ENCODE measurements around the gene CPEB2. TPM values are rescaled to one million over a fixed set of nuclear protein-coding genes. Genes with fewer than 3 reads are reported as not detected.

The CPEB2 gene
- total and polyA plus RNA-seq, 2 donors = 4.0 to 12.0 TPM

GRCh38 chr4:15088394-15089035, 86.2 kb downstream of the CPEB2 start:
- no peak overlapping the region for H3K4me3 ChIP-seq (ENCODE audit: low read length in 2 of 2)
- WGBS = 95% methylated on average over 4 of the region's 4 CpGs
- H3K27me3 ChIP-seq (ENCODE audit: control insufficient read depth in 2 of 2, insufficient read depth in 1 of 2, low read length in 1 of 2) = no peaks in the 10 kb centered on the region
- no peaks in the 10 kb centered on the region for H3K36me3 ChIP-seq (ENCODE audit: control insufficient read depth in 2 of 2, insufficient read depth in 2 of 2, low read length in 1 of 2)
- H3K27ac ChIP-seq (ENCODE audit: low read depth in 1 of 2, low read length in 1 of 2) = no peak overlapping the region
- H3K4me1 ChIP-seq (ENCODE audit: control insufficient read depth in 2 of 2, insufficient read depth in 2 of 2, low read length in 2 of 2) = no peaks in the 10 kb centered on the region
- DNase-seq (ENCODE audit: low read depth in 6 of 9, low spot score in 9 of 9) = no peak
- no peaks in the 10 kb centered on the region for H3K9me3 ChIP-seq (ENCODE audit: control insufficient read depth in 2 of 2, insufficient read depth in 1 of 2, low read length in 1 of 2)

GRCh38 chr4:15089979-15090378, 87.7 kb downstream of the CPEB2 start:
- no peak overlapping the region for H3K4me3 ChIP-seq (ENCODE audit: low read length in 2 of 2)
- 93% methylated on average over 3 of the region's 3 CpGs for whole genome bisulfite sequencing

GRCh38 chr4:15100380-15100779, 98.1 kb downstream of the CPEB2 start:
- Histone ChIP-seq H3K27ac (ENCODE audit: low read depth in 1 of 2, low read length in 1 of 2) (no peak overlapping the region), H3K4me3 (ENCODE audit: low read length in 2 of 2) (no peak overlapping the region), H3K9me3 (ENCODE audit: control insufficient read depth in 2 of 2, insufficient read depth in 1 of 2, low read length in 1 of 2) (no peaks in the 10 kb centered on the region), H3K27me3 (ENCODE audit: control insufficient read depth in 2 of 2, insufficient read depth in 1 of 2, low read length in 1 of 2) (no peaks in the 10 kb centered on the region), H3K36me3 (ENCODE audit: control insufficient read depth in 2 of 2, insufficient read depth in 2 of 2, low read length in 1 of 2) (no peaks in the 10 kb centered on the region), H3K4me1 (ENCODE audit: control insufficient read depth in 2 of 2, insufficient read depth in 2 of 2, low read length in 2 of 2) (no peaks in the 10 kb centered on the region)
- 85% methylated on average over 1 of the region's 1 CpG for WGBS
- no peak for DNase-seq (ENCODE audit: low read depth in 6 of 9, low spot score in 9 of 9)

More at GRCh38 chr4:15089979-15090378, 87.7 kb downstream of the CPEB2 start:
- Histone ChIP-seq H3K27ac (ENCODE audit: low read depth in 1 of 2, low read length in 1 of 2) (no peak overlapping the region), H3K9me3 (ENCODE audit: control insufficient read depth in 2 of 2, insufficient read depth in 1 of 2, low read length in 1 of 2) (no peaks in the 10 kb centered on the region), H3K36me3 (ENCODE audit: control insufficient read depth in 2 of 2, insufficient read depth in 2 of 2, low read length in 1 of 2) (no peaks in the 10 kb centered on the region), H3K4me1 (ENCODE audit: control insufficient read depth in 2 of 2, insufficient read depth in 2 of 2, low read length in 2 of 2) (no peaks in the 10 kb centered on the region), H3K27me3 (ENCODE audit: control insufficient read depth in 2 of 2, insufficient read depth in 1 of 2, low read length in 1 of 2) (no peaks in the 10 kb centered on the region)
- no peak for DNase-seq (ENCODE audit: low read depth in 6 of 9, low spot score in 9 of 9)

- no peaks in the 10 kb centered on the region for H3K27me3 ChIP-seq (ENCODE audit: control insufficient read depth in 2 of 2, insufficient read depth in 1 of 2, low read length in 1 of 2)
- no peaks in the 10 kb centered on the region for H3K36me3 ChIP-seq (ENCODE audit: control insufficient read depth in 2 of 2, insufficient read depth in 2 of 2, low read length in 1 of 2)
- H3K9me3 ChIP-seq (ENCODE audit: control insufficient read depth in 2 of 2, insufficient read depth in 1 of 2, low read length in 1 of 2) = no peaks in the 10 kb centered on the region
- no peak overlapping the region for H3K4me3 ChIP-seq (ENCODE audit: low read length in 2 of 2)
- H3K27ac ChIP-seq (ENCODE audit: low read depth in 1 of 2, low read length in 1 of 2) = no peak overlapping the region
- H3K4me1 ChIP-seq (ENCODE audit: control insufficient read depth in 2 of 2, insufficient read depth in 2 of 2, low read length in 2 of 2) = no peaks in the 10 kb centered on the region
- WGBS = 88% methylated on average over 7 of the region's 7 CpGs
- no peak for DNase-seq (ENCODE audit: low read depth in 6 of 9, low spot score in 9 of 9)
These were observed 98.9 kb downstream of the CPEB2 start for GRCh38 chr4:15100994-15101695.

GRCh38 chr4:15104825-15105224, 102.5 kb downstream of the CPEB2 start:
- WGBS = 98% methylated on average over 1 of the region's 1 CpG

GRCh38 chr4:15106399-15106798, 104.1 kb downstream of the CPEB2 start:
- DNase-seq (ENCODE audit: low read depth in 6 of 9, low spot score in 9 of 9) = no peak
- WGBS = 61% methylated on average over 5 of the region's 5 CpGs

More at GRCh38 chr4:15104825-15105224, 102.5 kb downstream of the CPEB2 start:
- Histone ChIP-seq H3K4me1 (ENCODE audit: control insufficient read depth in 2 of 2, insufficient read depth in 2 of 2, low read length in 2 of 2) (no peaks in the 10 kb centered on the region), H3K4me3 (ENCODE audit: low read length in 2 of 2) (no peak overlapping the region), H3K27ac (ENCODE audit: low read depth in 1 of 2, low read length in 1 of 2) (no peak overlapping the region), H3K36me3 (ENCODE audit: control insufficient read depth in 2 of 2, insufficient read depth in 2 of 2, low read length in 1 of 2) (no peaks in the 10 kb centered on the region), H3K27me3 (ENCODE audit: control insufficient read depth in 2 of 2, insufficient read depth in 1 of 2, low read length in 1 of 2) (no peaks in the 10 kb centered on the region), H3K9me3 (ENCODE audit: control insufficient read depth in 2 of 2, insufficient read depth in 1 of 2, low read length in 1 of 2) (no peaks in the 10 kb centered on the region)
- no peak for DNase-seq (ENCODE audit: low read depth in 6 of 9, low spot score in 9 of 9)

GRCh38 chr4:15109600-15109999, 107.3 kb downstream of the CPEB2 start:
- H3K4me1 ChIP-seq (ENCODE audit: control insufficient read depth in 2 of 2, insufficient read depth in 2 of 2, low read length in 2 of 2) = no peaks in the 10 kb centered on the region
- H3K36me3 ChIP-seq (ENCODE audit: control insufficient read depth in 2 of 2, insufficient read depth in 2 of 2, low read length in 1 of 2) = no peaks in the 10 kb centered on the region
- H3K9me3 ChIP-seq (ENCODE audit: control insufficient read depth in 2 of 2, insufficient read depth in 1 of 2, low read length in 1 of 2) = no peaks in the 10 kb centered on the region
- H3K4me3 ChIP-seq (ENCODE audit: low read length in 2 of 2) = no peak overlapping the region
- H3K27ac ChIP-seq (ENCODE audit: low read depth in 1 of 2, low read length in 1 of 2) = no peak overlapping the region
- H3K27me3 ChIP-seq (ENCODE audit: control insufficient read depth in 2 of 2, insufficient read depth in 1 of 2, low read length in 1 of 2) = no peaks in the 10 kb centered on the region
- no peak for DNase-seq (ENCODE audit: low read depth in 6 of 9, low spot score in 9 of 9)

More at GRCh38 chr4:15106399-15106798, 104.1 kb downstream of the CPEB2 start:
- Histone ChIP-seq H3K4me1 (ENCODE audit: control insufficient read depth in 2 of 2, insufficient read depth in 2 of 2, low read length in 2 of 2) (no peaks in the 10 kb centered on the region), H3K27me3 (ENCODE audit: control insufficient read depth in 2 of 2, insufficient read depth in 1 of 2, low read length in 1 of 2) (no peaks in the 10 kb centered on the region), H3K36me3 (ENCODE audit: control insufficient read depth in 2 of 2, insufficient read depth in 2 of 2, low read length in 1 of 2) (no peaks in the 10 kb centered on the region), H3K4me3 (ENCODE audit: low read length in 2 of 2) (no peak overlapping the region), H3K9me3 (ENCODE audit: control insufficient read depth in 2 of 2, insufficient read depth in 1 of 2, low read length in 1 of 2) (no peaks in the 10 kb centered on the region), H3K27ac (ENCODE audit: low read depth in 1 of 2, low read length in 1 of 2) (no peak overlapping the region)

- Histone ChIP-seq H3K27me3 (ENCODE audit: control insufficient read depth in 2 of 2, insufficient read depth in 1 of 2, low read length in 1 of 2) (no peaks in the 10 kb centered on the region), H3K9me3 (ENCODE audit: control insufficient read depth in 2 of 2, insufficient read depth in 1 of 2, low read length in 1 of 2) (no peaks in the 10 kb centered on the region), H3K36me3 (ENCODE audit: control insufficient read depth in 2 of 2, insufficient read depth in 2 of 2, low read length in 1 of 2) (no peaks in the 10 kb centered on the region), H3K27ac (ENCODE audit: low read depth in 1 of 2, low read length in 1 of 2) (no peak overlapping the region), H3K4me3 (ENCODE audit: low read length in 2 of 2) (no peak overlapping the region), H3K4me1 (ENCODE audit: control insufficient read depth in 2 of 2, insufficient read depth in 2 of 2, low read length in 2 of 2) (no peaks in the 10 kb centered on the region)
- no peak for DNase-seq (ENCODE audit: low read depth in 6 of 9, low spot score in 9 of 9)
These were observed 107.9 kb downstream of the CPEB2 start for GRCh38 chr4:15110120-15110571.

GRCh38 chr4:15116509-15117079, 114.3 kb downstream of the CPEB2 start:
- Histone ChIP-seq H3K27me3 (ENCODE audit: control insufficient read depth in 2 of 2, insufficient read depth in 1 of 2, low read length in 1 of 2) (no peaks in the 10 kb centered on the region), H3K36me3 (ENCODE audit: control insufficient read depth in 2 of 2, insufficient read depth in 2 of 2, low read length in 1 of 2) (no peaks in the 10 kb centered on the region)
- WGBS = 92% methylated on average over 2 of the region's 2 CpGs

More at GRCh38 chr4:15116509-15117079, 114.3 kb downstream of the CPEB2 start:
- no peak for DNase-seq (ENCODE audit: low read depth in 6 of 9, low spot score in 9 of 9)
- no peaks in the 10 kb centered on the region for H3K4me1 ChIP-seq (ENCODE audit: control insufficient read depth in 2 of 2, insufficient read depth in 2 of 2, low read length in 2 of 2)
- no peak overlapping the region for H3K4me3 ChIP-seq (ENCODE audit: low read length in 2 of 2)
- no peak overlapping the region for H3K27ac ChIP-seq (ENCODE audit: low read depth in 1 of 2, low read length in 1 of 2)
- H3K9me3 ChIP-seq (ENCODE audit: control insufficient read depth in 2 of 2, insufficient read depth in 1 of 2, low read length in 1 of 2) = no peaks in the 10 kb centered on the region
